GM13977 (cell line): ENCODE results near the gene CCDC97.
"Not testable (repeated sequence)": the region's sequence is repeated elsewhere in the genome, so short reads cannot be mapped to it uniquely, and the experiment has no call there.

Experiments used
- DNase-seq: peaks from one replicate; pipeline ENCODE4 v3.0.0; 2012; ENCODE audit warnings: low spot score
- in situ Hi-C: fragments of 300-500 bp; cut with MboI; formaldehyde crosslinking; loops from one replicate; pipeline ENCODE4 v1.12.0; 2022; ENCODE audit warnings: low sequenced_read_pairs, low pct_unique_long_range_greater_than_20kb, mixed read lengths, inconsistent platforms; ENCODE audit not compliant: unreplicated experiment
- TF ChIP-seq, protein P1 (sequence below): IDR thresholded peaks from 2 replicates; pipeline ENCODE4 v1.5.1; 2012; ENCODE audit warnings: mild to moderate bottlenecking, control low read depth; ENCODE audit not compliant: insufficient read depth; ENCODE audit errors: extremely low read depth, missing control alignments

Gene CCDC97

GRCh38 chr19:41369769-41370168 lies 59.8 kb downstream of the CCDC97 start:
- in situ Hi-C loops = no loop called here
- TF ChIP-seq, protein P1, sequence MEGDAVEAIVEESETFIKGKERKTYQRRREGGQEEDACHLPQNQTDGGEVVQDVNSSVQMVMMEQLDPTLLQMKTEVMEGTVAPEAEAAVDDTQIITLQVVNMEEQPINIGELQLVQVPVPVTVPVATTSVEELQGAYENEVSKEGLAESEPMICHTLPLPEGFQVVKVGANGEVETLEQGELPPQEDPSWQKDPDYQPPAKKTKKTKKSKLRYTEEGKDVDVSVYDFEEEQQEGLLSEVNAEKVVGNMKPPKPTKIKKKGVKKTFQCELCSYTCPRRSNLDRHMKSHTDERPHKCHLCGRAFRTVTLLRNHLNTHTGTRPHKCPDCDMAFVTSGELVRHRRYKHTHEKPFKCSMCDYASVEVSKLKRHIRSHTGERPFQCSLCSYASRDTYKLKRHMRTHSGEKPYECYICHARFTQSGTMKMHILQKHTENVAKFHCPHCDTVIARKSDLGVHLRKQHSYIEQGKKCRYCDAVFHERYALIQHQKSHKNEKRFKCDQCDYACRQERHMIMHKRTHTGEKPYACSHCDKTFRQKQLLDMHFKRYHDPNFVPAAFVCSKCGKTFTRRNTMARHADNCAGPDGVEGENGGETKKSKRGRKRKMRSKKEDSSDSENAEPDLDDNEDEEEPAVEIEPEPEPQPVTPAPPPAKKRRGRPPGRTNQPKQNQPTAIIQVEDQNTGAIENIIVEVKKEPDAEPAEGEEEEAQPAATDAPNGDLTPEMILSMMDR = no peak
- no peak for DNase-seq

DNA sequence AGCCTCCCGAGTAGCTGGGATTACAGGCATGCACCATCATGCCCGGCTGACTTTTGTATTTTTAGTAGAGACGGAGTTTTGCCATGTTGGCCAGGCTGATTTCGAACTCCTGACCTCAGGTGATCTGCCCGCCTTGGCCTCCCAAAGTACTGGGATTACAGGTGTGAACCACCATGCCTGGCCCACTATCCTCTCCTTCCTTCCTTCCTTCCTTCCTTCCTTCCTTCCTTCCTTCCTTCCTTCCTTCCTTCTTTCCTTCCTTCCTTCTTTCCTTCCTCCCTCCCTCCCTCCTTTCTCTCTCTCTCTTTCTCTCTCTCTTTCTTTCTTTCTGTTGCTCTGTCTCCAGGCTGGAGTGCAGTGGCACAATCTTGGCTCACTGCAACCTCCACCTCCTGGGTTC lies 61.1 kb downstream of the CCDC97 start:
- in situ Hi-C loops, DNase-seq: not testable (repeated sequence)

DNA sequence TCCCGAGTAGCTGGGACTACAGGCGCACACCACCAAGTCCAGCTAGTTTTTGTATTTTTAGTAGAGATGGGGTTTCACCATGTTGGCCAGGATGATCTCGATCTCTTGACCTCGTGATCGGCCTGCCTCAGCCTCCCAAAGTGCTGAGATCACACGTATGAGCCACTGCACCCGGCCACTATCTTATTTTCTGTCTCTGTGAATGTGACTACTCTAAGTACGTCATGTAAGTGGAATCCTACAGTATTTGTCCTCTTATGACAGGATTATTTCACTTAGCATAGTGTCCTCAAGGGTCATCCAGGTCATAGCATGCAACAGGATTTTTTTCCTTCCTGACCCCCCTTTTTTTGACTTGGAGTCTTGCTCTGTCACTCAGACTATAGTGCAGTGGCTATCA lies 61.6 kb downstream of the CCDC97 start:
- in situ Hi-C loops = no loop called here
- no peak for DNase-seq
- TF ChIP-seq, protein P1 = no peak

- in situ Hi-C loops = no loop called here
- TF ChIP-seq, protein P1 = no peak
- no peak for DNase-seq
Observed at GRCh38 chr19:41372501-41372900, 62.5 kb downstream of the CCDC97 start.

- TF ChIP-seq, protein P1 = no peak
- DNase-seq = no peak
- in situ Hi-C loops = no loop called here
Observed at GRCh38 chr19:41373993-41374392, 64.0 kb downstream of the CCDC97 start.
